ENCODE results near the gene CCSER1. TPM values are rescaled to one million over a fixed set of nuclear protein-coding genes. Genes with fewer than 3 reads are reported as not detected.

Gene CCSER1
- polyA plus RNA-seq, 1 donor from 2014 or later = 20.8 TPM

DNA sequence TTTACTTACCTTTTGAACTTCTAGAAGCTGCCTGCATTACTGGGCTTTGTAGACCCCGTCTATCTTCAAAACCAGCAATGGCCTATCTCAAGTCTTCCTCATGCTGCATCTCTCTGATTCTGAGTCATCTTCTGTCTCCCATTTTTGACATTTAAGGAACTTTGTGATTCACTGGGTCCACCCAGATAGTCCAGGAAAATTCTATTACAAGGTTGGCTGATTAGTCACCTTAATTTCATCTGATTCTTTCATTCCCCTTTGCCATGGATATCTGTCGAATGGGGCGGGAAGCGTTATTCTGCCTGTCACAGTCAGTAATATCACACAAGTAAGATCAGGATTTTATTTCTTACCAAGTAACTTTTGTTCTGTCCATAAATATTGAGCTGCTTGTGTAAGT is 618.0 kb downstream of the CCSER1 start:
- TF ChIP-seq TAF1 (IDR thresholded peaks at IDR 0.05; ENCODE audit: low read depth) (no peak), POLR2AphosphoS5 (IDR thresholded peaks at IDR 0.05) (no peak)
- Histone ChIP-seq H3K4me2 (ENCODE audit: low read length) (no peak overlapping the region), H4K20me1 (ENCODE audit: insufficient read depth) (no peaks in the 10 kb centered on the region)

GRCh38 chr4:90753068-90753467 is 625.9 kb downstream of the CCSER1 start:
- Histone ChIP-seq H3K9ac (ENCODE audit: low read length) (no peak overlapping the region), H3K4me3 (ENCODE audit: low read length) (no peak overlapping the region), H3K79me2 (replicated peaks; ENCODE audit: insufficient read depth, low read length) (no peaks in the 10 kb centered on the region), H3K9me3 (ENCODE audit: low read length) (no peaks in the 10 kb centered on the region), H3F3A (ENCODE audit: insufficient read depth, low read length, poor library complexity, severe bottlenecking) (no peaks in the 10 kb centered on the region), H3K36me3 (ENCODE audit: insufficient read depth, low read length) (no peaks in the 10 kb centered on the region), H3K9me2 (ENCODE audit: insufficient read depth, low read length) (no peaks in the 10 kb centered on the region), H3K27ac (ENCODE audit: low read length) (no peak overlapping the region), H3K27me3 (ENCODE audit: insufficient read depth, low read depth, low read length) (no peaks in the 10 kb centered on the region), H4K20me1 (ENCODE audit: insufficient read depth) (no peaks in the 10 kb centered on the region), H2AFZ (ENCODE audit: low read depth, low read length) (no peak overlapping the region), H3K4me2 (ENCODE audit: low read length) (no peak overlapping the region)
- TF ChIP-seq MXI1 (conservative IDR thresholded peaks at IDR 0.05; ENCODE audit: poor library complexity, severe bottlenecking) = no peak
- no peak for TF ChIP-seq EZH2 (IDR thresholded peaks at IDR 0.05; ENCODE audit: borderline replicate concordance, insufficient read depth, low read length, poor library complexity, severe bottlenecking)
- no peak for TF ChIP-seq CTCF (IDR thresholded peaks at IDR 0.05; ENCODE audit: poor library complexity, severe bottlenecking)
- TF ChIP-seq POLR2AphosphoS5 (IDR thresholded peaks at IDR 0.05) = no peak
- TF ChIP-seq TAF1 (IDR thresholded peaks at IDR 0.05; ENCODE audit: low read depth) = no peak

More for the DNA sequence above, 618.0 kb downstream of the CCSER1 start:
- no peak overlapping the region for H3K27ac ChIP-seq (ENCODE audit: low read length)
- H3K4me3 ChIP-seq (ENCODE audit: low read length) = no peak overlapping the region
- no peaks in the 10 kb centered on the region for H3F3A ChIP-seq (ENCODE audit: insufficient read depth, low read length, poor library complexity, severe bottlenecking)
- H3K9ac ChIP-seq (ENCODE audit: low read length) = no peak overlapping the region
- no peak overlapping the region for H2AFZ ChIP-seq (ENCODE audit: low read depth, low read length)
- no peaks in the 10 kb centered on the region for H3K27me3 ChIP-seq (ENCODE audit: insufficient read depth, low read depth, low read length)
- H3K36me3 ChIP-seq (ENCODE audit: insufficient read depth, low read length) = no peaks in the 10 kb centered on the region
- H3K9me3 ChIP-seq (ENCODE audit: low read length) = no peaks in the 10 kb centered on the region
- no peaks in the 10 kb centered on the region for H3K9me2 ChIP-seq (ENCODE audit: insufficient read depth, low read length)
- H3K79me2 ChIP-seq (replicated peaks; ENCODE audit: insufficient read depth, low read length) = no peaks in the 10 kb centered on the region

- no peaks in the 10 kb centered on the region for H3K9me3 ChIP-seq (ENCODE audit: low read length)
- no peak overlapping the region for H3K9ac ChIP-seq (ENCODE audit: low read length)
- H4K20me1 ChIP-seq (ENCODE audit: insufficient read depth) = no peaks in the 10 kb centered on the region
- no peaks in the 10 kb centered on the region for H3F3A ChIP-seq (ENCODE audit: insufficient read depth, low read length, poor library complexity, severe bottlenecking)
- H2AFZ ChIP-seq (ENCODE audit: low read depth, low read length) = no peak overlapping the region
- no peaks in the 10 kb centered on the region for H3K9me2 ChIP-seq (ENCODE audit: insufficient read depth, low read length)
- no peak for TF ChIP-seq EP300 (conservative IDR thresholded peaks at IDR 0.05; ENCODE audit: poor library complexity, severe bottlenecking)
- no peak for TF ChIP-seq RAD21 (conservative IDR thresholded peaks at IDR 0.05)
- TF ChIP-seq REST (IDR thresholded peaks at IDR 0.05; ENCODE audit: borderline replicate concordance) = no peak
- no peak for TF ChIP-seq TAF1 (IDR thresholded peaks at IDR 0.05; ENCODE audit: low read depth)
- no peak for TF ChIP-seq CTCF (IDR thresholded peaks at IDR 0.05; ENCODE audit: poor library complexity, severe bottlenecking)
- TF ChIP-seq EZH2 (IDR thresholded peaks at IDR 0.05; ENCODE audit: borderline replicate concordance, insufficient read depth, low read length, poor library complexity, severe bottlenecking) = no peak
- TF ChIP-seq SMC3 (conservative IDR thresholded peaks at IDR 0.05; ENCODE audit: poor library complexity) = no peak
- no peak for TF ChIP-seq POLR2AphosphoS5 (IDR thresholded peaks at IDR 0.05)
- TF ChIP-seq MXI1 (conservative IDR thresholded peaks at IDR 0.05; ENCODE audit: poor library complexity, severe bottlenecking) = no peak
- no peak overlapping the region for H3K4me2 ChIP-seq (ENCODE audit: low read length)
- no peaks in the 10 kb centered on the region for H3K27me3 ChIP-seq (ENCODE audit: insufficient read depth, low read depth, low read length)
- no peak overlapping the region for H3K4me3 ChIP-seq (ENCODE audit: low read length)
- H3K27ac ChIP-seq (ENCODE audit: low read length) = no peak overlapping the region
- no peaks in the 10 kb centered on the region for H3K36me3 ChIP-seq (ENCODE audit: insufficient read depth, low read length)
- no peaks in the 10 kb centered on the region for H3K79me2 ChIP-seq (replicated peaks; ENCODE audit: insufficient read depth, low read length)
Observed at GRCh38 chr4:90757534-90758060, 630.4 kb downstream of the CCSER1 start.

Data from neural cell (in vitro differentiated cells).